GM12878 (cell line): Measurements from ENCODE around the gene TTC9B. TPM values are rescaled to one million over a fixed set of nuclear protein-coding genes. Genes with fewer than 3 reads are reported as not detected.

Experiments
- ATAC-seq: fragments of 200-7000 bp; cut with Tn5 transposase; 3 replicates; pipeline ENCODE4 v1.9.1; 2020; ENCODE audit warnings: mild to moderate bottlenecking, moderate library complexity
- BruUV-seq: library from RNA; stranded (reverse); fragments of 400-500 nt; replicated peaks from 2 replicates; lab custom pipeline; 2021; lab: Mats Ljungman, UMichigan
- CTCF ChIA-PET: fragments of 300-600 bp; sonication (Branson Sonifier 250); formaldehyde crosslinking; extraction: SDS; loops from one replicate; lab custom pipeline; 2021; ENCODE audit warnings: inconsistent platforms; lab: Yijun Ruan, JAX
- POLR2A ChIA-PET: fragments of 350-600 bp; formaldehyde crosslinking; extraction: SDS; loops from one replicate; lab custom pipeline; 2021; ENCODE audit warnings: inconsistent platforms; lab: Charles Lee
- RAD21 ChIA-PET: fragments of 300-600 bp; sonication (Branson Sonifier 250); formaldehyde crosslinking; loops from one replicate; lab custom pipeline; 2023; ENCODE audit warnings: antibody characterized with exemption; ENCODE audit not compliant: unreplicated experiment; lab: Charles Lee
- SMC1A ChIA-PET: fragments of 300-600 bp; sonication (Branson Sonifier 250); formaldehyde crosslinking; loops from one replicate; lab custom pipeline; 2023; ENCODE audit not compliant: unreplicated experiment, uncharacterized antibody; lab: Charles Lee
- DNase-seq: peaks from one replicate; pipeline ENCODE4 v3.0.0-alpha.2; 2011; ENCODE audit warnings: low read depth, low spot score
- FAIRE-seq: peaks from 3 replicates; lab custom pipeline; 2011; peaks lifted over from hg19 to GRCh38; lab: Jason Lieb, UNC
- H2AFZ ChIP-seq: 2 replicates; pipeline ENCODE4 v1.6.0; 2011; ENCODE audit warnings: low read depth, low read length, control low read depth; ENCODE audit not compliant: control insufficient read depth
- H3K27ac ChIP-seq: 2 replicates; pipeline ENCODE4 v1.5.1; 2011; ENCODE audit warnings: control low read depth; ENCODE audit not compliant: control insufficient read depth, insufficient read depth
- H3K27me3 ChIP-seq, 2 experiments: replicated peaks in 1 of 2; 2 replicates each; pipeline versions ENCODE4 v1.6.0 to v1.6.1; 2011; ENCODE audit warnings: low read length in 1 of 2; ENCODE audit not compliant: control insufficient read depth in 2 of 2, insufficient read depth in 2 of 2
- H3K36me3 ChIP-seq, 2 experiments: 2 replicates each; pipeline ENCODE4 v1.5.1; 2011; ENCODE audit warnings: low read length in 1 of 2; ENCODE audit not compliant: control insufficient read depth in 2 of 2, insufficient read depth in 2 of 2
- H3K4me1 ChIP-seq: 2 replicates; pipeline ENCODE4 v1.6.1; 2011; ENCODE audit warnings: mild to moderate bottlenecking, low read length, moderate library complexity, mixed read lengths; ENCODE audit not compliant: control insufficient read depth, insufficient read depth
- H3K4me2 ChIP-seq: 2 replicates; pipeline ENCODE4 v1.6.0; 2011; ENCODE audit warnings: control low read depth; ENCODE audit not compliant: control insufficient read depth, insufficient read depth
- H3K4me3 ChIP-seq: fragments of 200-600 bp; sonication (generic); 2 replicates; pipeline ENCODE4 v1.5.1; 2016
- H3K79me2 ChIP-seq: 2 replicates; pipeline ENCODE4 v1.6.0; 2011; ENCODE audit warnings: low read length; ENCODE audit not compliant: control insufficient read depth, insufficient read depth
- H3K9ac ChIP-seq: 2 replicates; pipeline ENCODE4 v1.8.0; 2011; ENCODE audit warnings: low read length, control low read depth, mixed read lengths; ENCODE audit not compliant: control insufficient read depth, insufficient read depth
- H3K9me3 ChIP-seq: replicated peaks from 3 replicates; pipeline ENCODE4 v1.5.1; 2011; ENCODE audit warnings: mild to moderate bottlenecking, low read length; ENCODE audit not compliant: control insufficient read depth, insufficient read depth
- H4K20me1 ChIP-seq: 2 replicates; pipeline ENCODE4 v1.6.0; 2011; ENCODE audit not compliant: control insufficient read depth, insufficient read depth
- BCL11A ChIP-seq: IDR thresholded peaks from 2 replicates; pipeline ENCODE4 v1.6.1; 2011; ENCODE audit warnings: low read depth, low read length
- BMI1 ChIP-seq: fragments of 450-650 bp; IDR thresholded peaks from 2 replicates; pipeline ENCODE4 v1.6.1; 2016; ENCODE audit warnings: mild to moderate bottlenecking, moderate library complexity, borderline replicate concordance
- CHD2 ChIP-seq: IDR thresholded peaks from 2 replicates; pipeline ENCODE4 v1.6.1; 2011; ENCODE audit warnings: low read depth, low read length, improper control_type of control experiment, borderline replicate concordance
- CTCF ChIP-seq, 3 experiments: IDR thresholded peaks in 2 of 3; conservative IDR thresholded peaks in 1 of 3; 2 replicates each; pipeline ENCODE4 v1.5.1; 2011; ENCODE audit warnings: low read depth in 3 of 3, low read length in 3 of 3, mild to moderate bottlenecking in 3 of 3, control low read depth in 2 of 3, moderate library complexity in 2 of 3, inconsistent platforms in 1 of 3, mixed read lengths in 1 of 3; ENCODE audit not compliant: control insufficient read depth in 2 of 3, insufficient read depth in 1 of 3; ENCODE audit errors: extremely low read depth in 1 of 3
- E2F4 ChIP-seq: IDR thresholded peaks from 2 replicates; pipeline ENCODE4 v1.6.1; 2012; ENCODE audit warnings: low read depth, low read length, improper control_type of control experiment
- EED ChIP-seq: sonication (generic); IDR thresholded peaks from 2 replicates; pipeline ENCODE4 v1.6.1; 2016; ENCODE audit warnings: antibody characterized with exemption, low read depth
- GATAD2B ChIP-seq: fragments of 450-650 bp; conservative IDR thresholded peaks from 2 replicates; pipeline ENCODE4 v1.6.1; 2017; ENCODE audit warnings: low read depth, mild to moderate bottlenecking, moderate library complexity
- IKZF2 ChIP-seq, 2 experiments: fragments of 450-650 bp; IDR thresholded peaks; 2 replicates each; pipeline ENCODE4 v1.6.1; 2017; ENCODE audit warnings: mild to moderate bottlenecking in 2 of 2, moderate library complexity in 2 of 2
- RELB ChIP-seq: fragments of 450-650 bp; IDR thresholded peaks from 2 replicates; pipeline ENCODE4 v1.6.1; 2017; ENCODE audit warnings: low read depth, mild to moderate bottlenecking, moderate library complexity
- SIN3A ChIP-seq: IDR thresholded peaks from 2 replicates; pipeline ENCODE4 v1.6.1; 2012; ENCODE audit warnings: low read depth, low read length, improper control_type of control experiment
- SMAD5 ChIP-seq: IDR thresholded peaks from 2 replicates; pipeline ENCODE4 v1.6.1; 2016; ENCODE audit warnings: antibody characterized with exemption, low read depth
- USF2 ChIP-seq: IDR thresholded peaks from 2 replicates; pipeline ENCODE4 v1.6.1; 2011; ENCODE audit warnings: low read depth, low read length, improper control_type of control experiment, borderline replicate concordance
- YBX1 ChIP-seq: fragments of 450-650 bp; IDR thresholded peaks from 2 replicates; pipeline ENCODE4 v1.6.1; 2016; ENCODE audit warnings: antibody characterized with exemption
- ZNF274 ChIP-seq: IDR thresholded peaks from one replicate; pipeline ENCODE4 v1.8.0; 2011; ENCODE audit not compliant: insufficient read length, insufficient read depth
- WGBS: methylation state at CpG from one replicate; pipeline ENCODE4 v1.1.6; 2016; ENCODE audit warnings: low lambda C conversion rate; ENCODE audit not compliant: insufficient replicate concordance, insufficient coverage; ENCODE audit errors: missing lambda C conversion rate; 5-methylcytosine and 5-hydroxymethylcytosine counted together
- in situ Hi-C: fragments of 300-500 bp; cut with MboI; formaldehyde crosslinking; loops from 9 replicates; pipeline ENCODE4 v1.14.3; 2018; ENCODE audit warnings: mixed read lengths
- intact Hi-C: fragments of 100-400 bp; cut with micrococcal nuclease; formaldehyde crosslinking; loops from one replicate; pipeline ENCODE4 v1.14.2; 2022; ENCODE audit not compliant: unreplicated experiment
- polyA plus RNA-seq, 11 experiments: library from polyadenylated mRNA; depleted of rRNA in 4 of 11; unstranded in 6 of 11; stranded (reverse) in 5 of 11; fragments of >200 nt; fragmentation: Nextera tagmentation in 4 of 11; fragmentation: Illumina TruSeq in 1 of 11; extraction: Ambion mirVana in 4 of 11; extraction: Trizol in 1 of 11; gene quantifications; 1 replicate in 1 of 11; 2 replicates in 10 of 11; pipeline versions ENCODE4 v1.2.1 to v1.2.3, GENCODE V29; 2011 to 2016; ENCODE audit warnings: inconsistent platforms in 2 of 11, missing spikeins in 2 of 11, low read depth in 1 of 11
- total RNA-seq, 4 experiments: library from RNA; depleted of rRNA in 3 of 4; stranded (reverse); fragments of >200 nt in 3 of 4; fragmentation: Illumina TruSeq in 1 of 4; extraction: Trizol in 1 of 4; gene quantifications; 2 replicates each; pipeline versions ENCODE4 v1.2.1 to v1.2.3, GENCODE V29; 2013 to 2021

Gene TTC9B
- total and polyA plus RNA-seq, 10 of the 15 experiments (the other 5 are each of a cell fraction or from before 2014, with no cell fraction given), result 0.04 to 0.14 (median 0.10) TPM; not detected in 7

- POLR2A ChIA-PET, result no interaction called here
These were observed 38.3 kb upstream of the TTC9B start for GRCh38 chr19:40256512-40256911.

More at GRCh38 chr19:40256512-40256911, 38.3 kb upstream of the TTC9B start:
- RAD21 ChIA-PET, result no interaction called here
- peaks cover 5% of the 10 kb centered on the region for H3K79me2 ChIP-seq
- 90% methylated on average over 6 of the region's 8 CpGs for WGBS
- H3K27ac ChIP-seq, result no peak overlapping the region
- H3K9me3 ChIP-seq, result no peaks in the 10 kb centered on the region
- H3K9ac ChIP-seq, result no peak overlapping the region
- no peak for FAIRE-seq
- BruUV-seq, result no TSS peak
- in situ Hi-C loops, result no loop called here
- no peak for TF ChIP-seq SMAD5
- no peak for TF ChIP-seq E2F4
- no peak for TF ChIP-seq BMI1
- TF ChIP-seq RELB, result no peak
- no peak for TF ChIP-seq YBX1
- no peak for TF ChIP-seq BCL11A
- no peak for TF ChIP-seq EED
- no peak for TF ChIP-seq CTCF (IDR thresholded peaks at IDR 0.05 in 2 of 3, conservative IDR thresholded peaks at IDR 0.05 in 1 of 3; ENCODE audit: control insufficient read depth in 2 of 3, extremely low read depth in 1 of 3, insufficient read depth in 1 of 3, low read depth in 3 of 3, low read length in 3 of 3)
- no peak for TF ChIP-seq GATAD2B
- TF ChIP-seq ZNF274, result no peak
- TF ChIP-seq SIN3A, result no peak
- no peak for TF ChIP-seq USF2
- no peak for TF ChIP-seq IKZF2 (IDR thresholded peaks at IDR 0.05)
- TF ChIP-seq CHD2, result no peak
- TF ChIP-seq, all 136 proteins: peak for 0
- CTCF ChIA-PET, result no interaction called here
- no peaks in the 10 kb centered on the region for H3K4me1 ChIP-seq
- H3K4me2 ChIP-seq, result no peak overlapping the region
- H4K20me1 ChIP-seq, result no peaks in the 10 kb centered on the region
- H3K36me3 ChIP-seq, result peaks cover 23 to 25% of the 10 kb centered on the region in 2 experiments; a peak in 3 of 4 replicates
- no peak for DNase-seq
- SMC1A ChIA-PET, result no interaction called here
- no peaks in the 10 kb centered on the region for H3K27me3 ChIP-seq
- no peak overlapping the region for H3K4me3 ChIP-seq
- intact Hi-C loops, result no loop called here
- no peak overlapping the region for H2AFZ ChIP-seq
- no peak for ATAC-seq
